Astrocyte (in vitro differentiated cells and primary cell): ENCODE results near the gene ALAD. TPM values are rescaled to one million over a fixed set of nuclear protein-coding genes. Genes with fewer than 3 reads are reported as not detected.
A peak's percentile ranks its signal among the peaks of the same experiment; 100 is the strongest.

Experiments used
- DNase-seq: peaks from one replicate; pipeline ENCODE4 v3.0.0-alpha.2; 2010; ENCODE audit warnings: low read depth
- FAIRE-seq: peaks from 2 replicates; lab custom pipeline; 2011; peaks lifted over from hg19 to GRCh38; lab: Jason Lieb, UNC
- H2AFZ ChIP-seq: 2 replicates; pipeline ENCODE4 v1.6.0; 2012; ENCODE audit warnings: low read depth, low read length, inconsistent platforms
- H3K27ac ChIP-seq: 2 replicates; pipeline ENCODE4 v1.5.1; 2011; ENCODE audit warnings: low read depth, low read length, inconsistent platforms
- H3K27me3 ChIP-seq: 2 replicates; pipeline ENCODE4 v1.6.0; 2011; ENCODE audit warnings: low read length, inconsistent platforms; ENCODE audit not compliant: insufficient read depth
- H3K36me3 ChIP-seq: 2 replicates; pipeline ENCODE4 v1.5.1; 2011; ENCODE audit warnings: low read length, inconsistent platforms; ENCODE audit not compliant: insufficient read depth
- H3K4me1 ChIP-seq: 2 replicates; pipeline ENCODE4 v1.5.1; 2011; ENCODE audit warnings: low read length, inconsistent platforms; ENCODE audit not compliant: insufficient read depth
- H3K4me2 ChIP-seq: 2 replicates; pipeline ENCODE4 v1.6.0; 2012; ENCODE audit warnings: low read length, inconsistent platforms
- H3K4me3 ChIP-seq: 2 replicates; pipeline ENCODE4 v1.5.1; 2011; ENCODE audit warnings: low read depth, mild to moderate bottlenecking, low read length, inconsistent platforms; ENCODE audit not compliant: insufficient read depth
- H3K79me2 ChIP-seq: 2 replicates; pipeline ENCODE4 v1.6.0; 2012; ENCODE audit warnings: mild to moderate bottlenecking, low read length, inconsistent platforms; ENCODE audit not compliant: insufficient read depth
- H3K9ac ChIP-seq: 2 replicates; pipeline ENCODE4 v1.6.0; 2012; ENCODE audit warnings: mild to moderate bottlenecking, low read length, inconsistent platforms
- H3K9me3 ChIP-seq: 2 replicates; pipeline ENCODE4 v1.5.1; 2012; ENCODE audit warnings: low read depth, mild to moderate bottlenecking, low read length, inconsistent platforms; ENCODE audit not compliant: insufficient read depth
- H4K20me1 ChIP-seq: 2 replicates; pipeline ENCODE4 v1.6.0; 2012; ENCODE audit warnings: low read length, inconsistent platforms; ENCODE audit not compliant: insufficient read depth
- H3K27ac Mint-ChIP-seq: one replicate; pipeline ENCODE4 v1.8.0; 2021; ENCODE audit warnings: mild to moderate bottlenecking, mixed read lengths; ENCODE audit not compliant: unreplicated experiment
- H3K27me3 Mint-ChIP-seq: one replicate; pipeline ENCODE4 v1.8.0; 2021; ENCODE audit warnings: low read depth, mixed read lengths; ENCODE audit not compliant: unreplicated experiment
- H3K36me3 Mint-ChIP-seq: one replicate; pipeline ENCODE4 v1.8.0; 2021; ENCODE audit warnings: low read depth, mixed read lengths; ENCODE audit not compliant: unreplicated experiment
- H3K4me1 Mint-ChIP-seq: one replicate; pipeline ENCODE4 v1.8.0; 2021; ENCODE audit warnings: low read depth, mixed read lengths; ENCODE audit not compliant: unreplicated experiment
- H3K4me3 Mint-ChIP-seq: one replicate; pipeline ENCODE4 v1.8.0; 2021; ENCODE audit warnings: mild to moderate bottlenecking, moderate library complexity, mixed read lengths; ENCODE audit not compliant: unreplicated experiment
- H3K9me3 Mint-ChIP-seq: one replicate; pipeline ENCODE4 v1.8.0; 2021; ENCODE audit warnings: mild to moderate bottlenecking, mixed read lengths; ENCODE audit not compliant: unreplicated experiment
- EZH2 ChIP-seq: IDR thresholded peaks from 2 replicates; pipeline ENCODE4 v1.6.1; 2012; ENCODE audit warnings: mild to moderate bottlenecking, low read length, inconsistent platforms; ENCODE audit not compliant: insufficient read depth
- total RNA-seq: library from RNA; stranded (reverse); gene quantifications from 2 replicates; pipeline ENCODE4 v1.2.1, GENCODE V29; 2021
- TF ChIP-seq, protein P1 (sequence below): IDR thresholded peaks from 2 replicates; pipeline ENCODE4 v1.5.1; 2011; ENCODE audit warnings: low read depth, mild to moderate bottlenecking, inconsistent platforms, low read length, moderate library complexity; ENCODE audit not compliant: insufficient read depth

The ALAD gene
- total RNA-seq, 1 donor from 2014 or later, result 20.7 TPM

DNA sequence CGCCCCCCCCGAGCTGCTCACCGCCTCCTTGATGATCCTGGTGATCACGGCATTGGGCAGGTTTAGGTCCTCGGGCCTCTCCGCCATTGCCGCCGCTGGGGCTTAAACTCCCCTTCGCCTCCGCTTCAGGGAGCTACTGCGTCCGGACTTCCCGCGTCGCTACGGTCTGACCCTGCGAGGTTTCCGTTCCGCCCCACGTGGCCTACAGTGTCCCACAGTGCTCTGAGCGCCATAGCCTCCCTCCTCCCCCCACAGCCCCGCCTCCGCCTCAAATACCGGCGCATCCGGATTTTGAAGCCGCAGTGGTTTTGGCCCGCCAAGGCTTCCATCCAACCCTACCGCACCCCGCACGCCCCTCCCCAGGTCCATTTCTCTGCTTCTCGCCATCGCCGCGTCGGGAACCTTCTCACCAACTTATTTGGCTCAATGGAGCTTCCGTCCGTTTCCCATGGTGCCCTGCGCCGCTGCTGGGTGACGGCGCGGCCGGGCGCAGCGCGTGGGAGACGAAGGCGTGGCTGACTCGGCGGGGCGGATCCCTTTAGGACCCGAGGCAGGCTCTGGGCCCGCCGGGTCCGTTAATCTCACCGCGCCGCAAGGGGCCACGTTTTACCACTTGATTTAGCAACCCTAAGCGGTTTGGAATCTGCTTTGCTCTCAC, 9.3 kb upstream of the ALAD start, which contains the start of the genes C9orf43 and POLE3:
Gene C9orf43, plus strand, starts transcription at position 541 of the 658 bp plus-strand sequence. CDS start 2,747 bp downstream, outside the sequence.
Gene POLE3, minus strand, starts transcription at position 469 of the 658 bp plus-strand sequence. Its CDS starts 382 bp downstream, at position 87.
- peak within 1 kb of the TSS; percentile 97 for H3K27ac ChIP-seq
- peak within 1 kb of the TSS; percentile 93 for H3K4me2 ChIP-seq
- H3K9me3 Mint-ChIP-seq, result no peaks in the 10 kb centered on the region
- FAIRE-seq (no peak), DNase-seq (peak; percentile 91)
- H4K20me1 ChIP-seq, result peaks cover 6% of the 10 kb centered on the region
- H3K4me3 ChIP-seq, result peak within 1 kb of the TSS; percentile 88
- peak within 1 kb of the TSS; percentile 91 for H2AFZ ChIP-seq
- peak within 1 kb of the TSS; percentile 96 for H3K9ac ChIP-seq
- H3K27ac Mint-ChIP-seq, result peak within 1 kb of the TSS; percentile 100
- peak within 1 kb of the TSS; percentile 98 for H3K4me3 Mint-ChIP-seq
- H3K36me3 ChIP-seq, result peaks cover 9% of the 10 kb centered on the region
- H3K9me3 ChIP-seq, result no peaks in the 10 kb centered on the region
- no peaks in the 10 kb centered on the region for H3K27me3 Mint-ChIP-seq
- H3K79me2 ChIP-seq, result peaks cover 28% of the 10 kb centered on the region
- H3K4me1 Mint-ChIP-seq, result peaks cover 7% of the 10 kb centered on the region
- TF ChIP-seq, protein P1, sequence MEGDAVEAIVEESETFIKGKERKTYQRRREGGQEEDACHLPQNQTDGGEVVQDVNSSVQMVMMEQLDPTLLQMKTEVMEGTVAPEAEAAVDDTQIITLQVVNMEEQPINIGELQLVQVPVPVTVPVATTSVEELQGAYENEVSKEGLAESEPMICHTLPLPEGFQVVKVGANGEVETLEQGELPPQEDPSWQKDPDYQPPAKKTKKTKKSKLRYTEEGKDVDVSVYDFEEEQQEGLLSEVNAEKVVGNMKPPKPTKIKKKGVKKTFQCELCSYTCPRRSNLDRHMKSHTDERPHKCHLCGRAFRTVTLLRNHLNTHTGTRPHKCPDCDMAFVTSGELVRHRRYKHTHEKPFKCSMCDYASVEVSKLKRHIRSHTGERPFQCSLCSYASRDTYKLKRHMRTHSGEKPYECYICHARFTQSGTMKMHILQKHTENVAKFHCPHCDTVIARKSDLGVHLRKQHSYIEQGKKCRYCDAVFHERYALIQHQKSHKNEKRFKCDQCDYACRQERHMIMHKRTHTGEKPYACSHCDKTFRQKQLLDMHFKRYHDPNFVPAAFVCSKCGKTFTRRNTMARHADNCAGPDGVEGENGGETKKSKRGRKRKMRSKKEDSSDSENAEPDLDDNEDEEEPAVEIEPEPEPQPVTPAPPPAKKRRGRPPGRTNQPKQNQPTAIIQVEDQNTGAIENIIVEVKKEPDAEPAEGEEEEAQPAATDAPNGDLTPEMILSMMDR, result no peak
- TF ChIP-seq EZH2, result no peak
- no peaks in the 10 kb centered on the region for H3K27me3 ChIP-seq
- H3K4me1 ChIP-seq, result peaks cover 5% of the 10 kb centered on the region
- H3K36me3 Mint-ChIP-seq, result peaks cover 2% of the 10 kb centered on the region

DNA sequence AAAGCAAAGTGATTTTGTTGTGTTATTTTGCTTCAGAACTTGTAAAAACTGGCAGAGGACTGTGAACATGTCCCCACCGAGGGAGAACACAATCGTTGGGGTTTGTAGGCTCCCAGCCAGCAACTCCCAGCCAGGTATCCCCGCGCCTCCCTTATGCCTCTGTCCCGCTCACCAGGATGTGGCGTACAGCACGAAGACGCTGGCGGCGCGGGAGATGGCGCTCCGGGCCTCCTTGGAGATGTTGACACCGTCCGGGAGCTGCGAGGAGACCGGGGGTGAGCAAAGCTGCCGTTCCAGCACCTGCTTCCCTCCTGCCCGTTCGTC, 8.8 kb upstream of the ALAD start:
- peaks cover 6% of the 10 kb centered on the region for H4K20me1 ChIP-seq
- peak overlapping the region; percentile 98 for H3K4me3 Mint-ChIP-seq
- H3K4me2 ChIP-seq, result peak overlapping the region; percentile 93
- no peaks in the 10 kb centered on the region for H3K9me3 ChIP-seq
- H3K27ac Mint-ChIP-seq, result peak overlapping the region; percentile 100
- no peak for TF ChIP-seq EZH2
- TF ChIP-seq, protein P1, result no peak
- H3K9ac ChIP-seq, result peak overlapping the region; percentile 96
- no peaks in the 10 kb centered on the region for H3K9me3 Mint-ChIP-seq
- peak overlapping the region; percentile 88 for H3K4me3 ChIP-seq
- FAIRE-seq (no peak), DNase-seq (no peak)
- peaks cover 7% of the 10 kb centered on the region for H3K4me1 Mint-ChIP-seq
- H3K27me3 Mint-ChIP-seq, result no peaks in the 10 kb centered on the region
- no peaks in the 10 kb centered on the region for H3K27me3 ChIP-seq
- peaks cover 5% of the 10 kb centered on the region for H3K4me1 ChIP-seq
- H3K27ac ChIP-seq, result peak overlapping the region; percentile 97
- H2AFZ ChIP-seq, result peak overlapping the region; percentile 91
- peaks cover 2% of the 10 kb centered on the region for H3K36me3 Mint-ChIP-seq
- peaks cover 9% of the 10 kb centered on the region for H3K36me3 ChIP-seq
- peaks cover 28% of the 10 kb centered on the region for H3K79me2 ChIP-seq

- H3K36me3 ChIP-seq, result peaks cover 9% of the 10 kb centered on the region
- H4K20me1 ChIP-seq, result peaks cover 6% of the 10 kb centered on the region
- no peaks in the 10 kb centered on the region for H3K27me3 ChIP-seq
- peak overlapping the region; percentile 97 for H3K27ac ChIP-seq
- peak overlapping the region; percentile 91 for H2AFZ ChIP-seq
- Mint-ChIP-seq H3K36me3 (peaks cover 2% of the 10 kb centered on the region), H3K9me3 (no peaks in the 10 kb centered on the region), H3K4me3 (peak overlapping the region; percentile 98), H3K27me3 (no peaks in the 10 kb centered on the region), H3K4me1 (peaks cover 7% of the 10 kb centered on the region), H3K27ac (peak overlapping the region; percentile 100)
- H3K9ac ChIP-seq, result peak overlapping the region; percentile 96
- peak overlapping the region; percentile 88 for H3K4me3 ChIP-seq
- no peak for DNase-seq
- peak overlapping the region; percentile 93 for H3K4me2 ChIP-seq
- TF ChIP-seq EZH2, result no peak
- TF ChIP-seq, protein P1, result no peak
- no peak for FAIRE-seq
- H3K4me1 ChIP-seq, result peaks cover 5% of the 10 kb centered on the region
- no peaks in the 10 kb centered on the region for H3K9me3 ChIP-seq
- peaks cover 28% of the 10 kb centered on the region for H3K79me2 ChIP-seq
Observed at GRCh38 chr9:113409481-113409880, 8.4 kb upstream of the ALAD start.
